SH-SY5Y (cell line): ENCODE results near the gene MBNL1.

ENCODE experiments used
- GATA2 ChIP-seq: IDR thresholded peaks from 2 replicates; pipeline ENCODE4 v1.6.1; 2011; ENCODE audit warnings: mild to moderate bottlenecking, low read depth, low read length
- GATA3 ChIP-seq: IDR thresholded peaks from 2 replicates; pipeline ENCODE4 v1.6.1; 2011; ENCODE audit warnings: low read depth, mild to moderate bottlenecking, low read length, moderate library complexity

DNA sequence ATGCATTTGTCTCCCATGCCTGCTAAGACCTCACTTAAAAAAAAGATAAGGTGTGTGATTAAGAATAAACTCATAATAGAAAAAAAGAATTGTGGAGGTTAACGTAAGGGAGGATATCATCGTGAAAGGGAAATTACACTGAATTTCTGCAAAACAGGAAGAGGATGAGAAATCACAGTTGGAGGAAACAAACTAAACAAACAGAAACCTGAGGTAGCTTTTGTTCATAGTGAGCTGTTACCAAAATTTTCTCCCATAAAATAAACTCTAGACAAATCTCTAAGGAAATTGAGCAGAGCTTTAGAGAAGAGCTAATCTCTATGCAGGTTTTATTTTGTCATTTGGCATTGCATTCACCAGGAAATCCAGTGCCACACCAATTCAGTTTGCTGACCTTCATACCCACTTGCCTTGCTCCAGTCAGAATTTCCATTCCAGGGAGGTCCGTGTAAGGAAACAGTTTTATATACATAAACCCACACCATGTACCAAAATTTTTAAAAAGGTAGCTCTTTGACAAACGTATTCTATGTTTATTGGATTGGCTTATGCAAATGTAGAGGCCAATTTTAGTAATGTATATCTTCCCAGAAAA is 231.2 kb downstream of the MBNL1 start:
- no peak for TF ChIP-seq GATA3
- TF ChIP-seq GATA2 = no peak
